Ishikawa (cell line): Measurements from ENCODE around the gene STRADA.

Source experiments
- CREB1 ChIP-seq: IDR thresholded peaks from 2 replicates; pipeline ENCODE4 v1.6.1; 2012; ENCODE audit warnings: low read depth
- EGR1 ChIP-seq: IDR thresholded peaks from 2 replicates; pipeline ENCODE4 v1.6.1; 2012
- EP300 ChIP-seq: IDR thresholded peaks from 2 replicates; pipeline ENCODE4 v1.6.1; 2012; ENCODE audit warnings: borderline replicate concordance
- YY1 ChIP-seq: IDR thresholded peaks from 2 replicates; pipeline ENCODE4 v1.6.1; 2012; ENCODE audit warnings: low read depth
- TF ChIP-seq, protein P1 (sequence below): IDR thresholded peaks from 2 replicates; pipeline ENCODE4 v1.6.1; 2012

DNA sequence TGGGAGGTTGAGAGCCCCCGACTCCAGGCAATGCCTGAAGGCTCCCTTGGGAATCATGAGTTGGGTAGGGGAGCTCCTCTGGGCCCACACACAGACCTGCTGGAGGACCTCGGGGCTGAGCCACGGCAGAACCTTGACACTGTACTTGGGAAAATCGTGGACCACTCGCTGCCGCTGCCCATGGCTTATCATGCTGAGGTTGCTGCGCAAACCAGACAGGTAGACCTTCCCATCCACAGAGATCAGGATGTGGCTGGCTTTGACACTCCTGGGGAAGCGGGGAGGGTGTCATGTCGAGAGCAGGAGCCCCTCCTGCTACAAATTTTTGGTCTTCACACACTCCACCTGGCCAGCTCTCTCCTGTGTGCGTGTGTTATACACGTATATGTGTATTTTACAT, 34.4 kb downstream of the STRADA start:
- TF ChIP-seq CREB1 (no peak), YY1 (no peak), EGR1 (no peak), EP300 (no peak)
- TF ChIP-seq, protein P1, sequence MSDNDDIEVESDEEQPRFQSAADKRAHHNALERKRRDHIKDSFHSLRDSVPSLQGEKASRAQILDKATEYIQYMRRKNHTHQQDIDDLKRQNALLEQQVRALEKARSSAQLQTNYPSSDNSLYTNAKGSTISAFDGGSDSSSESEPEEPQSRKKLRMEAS: no peak
